MV-4-11 (cell line): ENCODE results near the gene SLC2A13.
A peak's percentile ranks its signal among the peaks of the same experiment; 100 is the strongest.
"Not testable (repeated sequence)": the region's sequence is repeated elsewhere in the genome, so short reads cannot be mapped to it uniquely, and the experiment has no call there.

ENCODE experiments used
- DNase-seq: peaks from one replicate; lab custom pipeline; 2025; lab: John Stamatoyannopoulos, UW

SLC2A13 gene

DNA sequence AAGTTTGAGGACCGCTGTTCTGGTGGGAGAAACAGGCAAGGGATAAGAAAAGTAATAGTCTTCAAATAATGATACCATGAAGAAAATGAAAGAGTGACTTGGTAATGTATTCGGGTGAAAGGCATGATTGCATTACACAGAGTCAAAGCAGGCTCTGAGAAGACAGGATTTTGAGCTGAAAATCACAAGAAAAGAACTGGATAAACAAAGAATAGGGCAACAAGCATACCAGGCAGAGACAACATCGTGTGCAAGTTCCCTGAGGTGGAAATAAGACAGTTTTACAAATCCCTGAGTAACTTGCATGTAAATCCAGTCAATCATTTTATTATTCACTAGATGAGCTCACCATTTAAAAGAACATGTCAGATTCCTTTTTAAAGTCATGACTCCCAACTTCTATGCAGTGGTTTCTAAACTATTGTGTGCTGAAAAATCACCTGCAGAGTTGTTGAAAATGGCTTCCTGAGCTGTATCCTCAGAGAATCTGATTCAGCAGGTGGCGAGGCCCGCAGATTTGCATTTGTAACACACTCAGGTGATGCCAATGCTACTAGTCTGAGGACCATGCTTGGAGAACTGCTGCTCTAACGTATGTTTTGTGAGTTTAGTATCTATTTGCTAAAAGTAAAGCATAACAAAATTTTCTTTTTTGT is 353.3 kb downstream of the SLC2A13 start:
- no peak for DNase-seq

DNA sequence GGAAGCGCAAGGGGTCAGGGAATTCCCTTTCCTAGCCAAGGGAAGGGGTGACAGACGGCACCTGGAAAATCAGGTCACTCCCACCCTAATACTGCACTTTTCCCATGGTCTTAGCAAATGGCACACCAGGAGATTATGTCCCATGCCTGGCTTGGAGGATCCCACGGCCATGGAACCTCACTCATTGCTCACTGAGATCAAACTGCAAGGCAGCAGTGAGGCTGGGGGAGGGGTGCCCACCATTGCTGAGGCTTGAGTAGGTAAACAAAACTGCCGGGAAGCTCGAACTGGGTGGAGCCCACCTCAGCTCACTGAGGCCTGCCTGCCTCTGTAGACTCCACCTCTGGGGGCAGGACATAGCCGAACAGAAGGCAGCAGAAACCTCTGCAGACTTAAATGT is 359.7 kb downstream of the SLC2A13 start:
- not testable (repeated sequence) for DNase-seq

DNA sequence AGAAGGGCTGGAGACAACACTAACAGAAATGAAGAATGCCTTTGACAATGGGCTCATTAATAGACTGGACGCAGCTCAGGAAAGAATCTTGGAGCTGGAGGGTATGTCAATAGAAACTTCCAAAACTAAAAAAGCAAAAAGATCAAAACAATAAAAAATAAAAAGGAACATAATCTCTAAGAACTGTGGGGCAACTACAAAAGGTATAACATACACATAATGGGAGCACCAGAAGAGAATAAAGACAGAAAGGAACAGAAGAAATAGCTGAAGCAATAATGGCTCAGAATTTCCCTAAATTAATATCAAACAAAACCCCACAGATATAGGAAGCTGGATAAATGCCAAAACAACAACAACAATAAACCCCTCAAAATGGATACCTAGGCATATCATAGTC is 362.2 kb downstream of the SLC2A13 start:
- DNase-seq, result no peak

DNA sequence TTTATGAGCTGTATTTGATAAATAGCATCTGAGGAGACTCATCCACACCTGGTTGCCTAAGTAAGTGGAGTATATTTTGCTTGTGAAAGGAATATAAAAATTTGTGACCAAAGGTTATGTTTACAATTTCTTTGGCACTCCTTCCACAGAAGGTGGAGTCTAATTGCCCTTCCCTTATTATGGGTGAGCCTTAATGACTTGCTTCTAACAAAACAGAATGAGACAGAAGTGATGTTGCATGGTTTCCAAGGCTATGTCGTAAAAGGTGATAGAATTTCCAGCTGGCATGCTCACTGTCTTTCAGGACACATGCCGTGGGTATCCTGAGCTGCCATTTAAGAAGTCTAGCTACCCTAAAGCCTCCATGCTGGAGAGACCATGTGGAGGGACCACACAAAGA is 369.5 kb downstream of the SLC2A13 start:
- DNase-seq, result no peak

DNA sequence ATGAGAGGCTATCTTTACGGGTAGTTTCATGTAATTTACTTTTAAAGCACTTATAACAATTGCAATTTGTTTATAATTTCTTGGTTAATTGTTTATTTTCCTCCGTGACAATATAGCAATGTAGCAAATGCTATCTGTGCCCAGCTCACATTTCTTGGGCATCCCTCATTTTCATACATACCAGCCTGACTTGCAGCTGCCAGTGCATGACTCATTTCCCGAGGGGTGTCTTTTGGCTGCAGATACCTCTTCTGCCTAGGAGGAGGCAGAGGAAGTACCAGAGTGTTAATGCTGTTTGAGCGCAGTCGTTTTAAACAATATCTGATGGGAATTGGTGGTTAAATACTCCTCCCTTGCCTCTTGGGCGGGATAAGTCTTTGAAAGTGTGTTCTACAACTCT is 382.1 kb downstream of the SLC2A13 start:
- peak; percentile 70 for DNase-seq

DNA sequence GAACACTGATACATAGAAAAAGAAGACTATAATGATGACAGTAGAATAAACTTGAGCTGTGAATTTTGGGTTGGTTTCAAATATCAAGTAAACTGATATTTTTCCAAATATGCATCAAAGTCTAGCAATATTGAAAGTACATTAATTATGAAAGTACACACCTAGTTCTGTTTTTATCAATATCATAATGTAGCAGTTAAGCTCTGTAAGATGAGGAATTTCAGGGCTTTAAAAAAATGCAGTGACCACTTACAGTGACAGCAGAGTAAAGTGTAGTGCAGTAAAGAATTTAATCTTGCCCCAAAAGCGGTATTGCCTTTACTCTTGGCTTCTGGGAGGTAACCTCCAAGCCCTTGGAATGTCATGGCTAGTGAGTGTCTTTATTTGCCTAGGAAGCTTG is 383.4 kb downstream of the SLC2A13 start:
- no peak for DNase-seq

DNA sequence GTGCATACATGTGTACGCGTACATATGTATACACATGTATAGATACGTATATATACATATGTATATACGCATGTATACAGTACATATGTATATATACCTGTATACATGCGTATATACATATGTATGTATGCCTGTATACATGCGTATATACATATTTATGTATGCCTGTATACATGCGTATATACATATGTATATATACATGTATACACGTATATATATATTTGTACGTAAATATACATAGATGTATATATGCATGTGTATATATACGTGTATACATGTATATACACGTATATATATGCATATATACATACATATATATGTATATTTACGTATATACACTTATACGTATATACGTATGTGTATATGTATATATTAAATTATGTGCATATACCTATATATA is 392.3 kb downstream of the SLC2A13 start:
- DNase-seq, result no peak

DNA sequence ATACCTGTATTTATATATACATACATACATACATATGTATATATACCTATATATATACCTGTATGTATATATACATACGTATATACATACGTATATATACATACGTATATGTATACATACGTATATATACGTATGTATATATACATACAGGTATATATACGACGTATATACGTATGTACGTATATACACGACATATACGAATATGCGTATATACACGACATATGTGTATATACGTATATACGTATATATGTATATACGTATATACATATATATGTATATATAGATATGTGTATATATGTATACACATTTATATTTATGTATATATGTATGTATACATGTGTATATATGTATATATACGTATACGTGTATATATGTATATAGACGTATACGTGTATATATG is 393.5 kb downstream of the SLC2A13 start:
- DNase-seq, result no peak
